Mesothelial cell of epicardium (in vitro differentiated cells): ENCODE measurements around the gene SGK1. TPM values are rescaled to one million over a fixed set of nuclear protein-coding genes. Genes with fewer than 3 reads are reported as not detected.

Experiments used
- DNase-seq, 2 experiments: peaks; one replicate each; pipeline ENCODE4 v3.0.0; 2021; ENCODE audit warnings: low spot score in 2 of 2; ENCODE audit not compliant: unreplicated experiment in 2 of 2
- H3K27ac Mint-ChIP-seq: 2 replicates; pipeline ENCODE4 v1.8.0; 2021; ENCODE audit warnings: mixed read lengths
- H3K27me3 Mint-ChIP-seq: 2 replicates; pipeline ENCODE4 v1.8.0; 2021; ENCODE audit warnings: low read depth, mixed read lengths
- H3K36me3 Mint-ChIP-seq: 2 replicates; pipeline ENCODE4 v1.8.0; 2021; ENCODE audit warnings: mixed read lengths
- H3K4me1 Mint-ChIP-seq: 2 replicates; pipeline ENCODE4 v1.8.0; 2021; ENCODE audit warnings: mixed read lengths
- H3K4me3 Mint-ChIP-seq: 2 replicates; pipeline ENCODE4 v1.8.0; 2021; ENCODE audit warnings: mild to moderate bottlenecking, moderate library complexity, mixed read lengths
- H3K9me3 Mint-ChIP-seq: 2 replicates; pipeline ENCODE4 v1.8.0; 2021; ENCODE audit warnings: mixed read lengths
- CTCF ChIP-seq: fragments of 200-600 bp; sonication (generic); IDR thresholded peaks from one replicate; pipeline ENCODE4 v1.5.0; 2021; ENCODE audit warnings: antibody characterized with exemption; ENCODE audit not compliant: unreplicated experiment
- total RNA-seq: library from RNA; stranded (reverse); gene quantifications from 3 replicates; pipeline ENCODE4 v1.2.1, GENCODE V29; 2021

Gene SGK1
- total RNA-seq, 1 donor from 2014 or later = 44.5 TPM

GRCh38 chr6:134233180-134233955 is 84.5 kb downstream of the SGK1 start:
- Mint-ChIP-seq H3K27me3 (no peaks in the 10 kb centered on the region), H3K4me1 (peaks cover 4% of the 10 kb centered on the region)
- TF ChIP-seq CTCF = no peak

DNA sequence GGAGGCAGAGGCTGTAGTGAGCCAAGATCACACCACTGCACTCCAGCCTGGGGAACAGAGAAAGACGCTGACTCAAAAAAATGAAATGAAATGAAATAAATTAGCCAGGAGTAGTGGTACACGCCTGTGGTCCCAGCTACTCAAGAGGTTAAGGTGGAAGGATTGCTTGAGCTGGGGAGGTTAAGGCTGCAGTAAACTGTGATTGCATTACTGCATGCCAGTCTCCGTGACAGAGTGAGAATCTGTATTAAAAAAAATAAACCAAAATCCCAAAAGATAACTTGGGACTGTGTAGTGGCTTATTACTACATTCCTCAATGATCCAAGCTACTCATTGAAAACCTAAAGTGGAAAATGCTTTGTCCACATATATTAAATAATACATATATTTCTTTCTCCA is 87.0 kb downstream of the SGK1 start:
- H3K27me3 Mint-ChIP-seq = no peaks in the 10 kb centered on the region
- H3K27ac Mint-ChIP-seq = no peak overlapping the region
- no peaks in the 10 kb centered on the region for H3K4me1 Mint-ChIP-seq
- no peaks in the 10 kb centered on the region for H3K36me3 Mint-ChIP-seq
- no peak for TF ChIP-seq CTCF
- H3K9me3 Mint-ChIP-seq = no peaks in the 10 kb centered on the region
- no peak overlapping the region for H3K4me3 Mint-ChIP-seq
- no peak for DNase-seq

More at GRCh38 chr6:134233180-134233955, 84.5 kb downstream of the SGK1 start:
- no peak for DNase-seq
- Mint-ChIP-seq H3K27ac (no peak overlapping the region), H3K36me3 (no peaks in the 10 kb centered on the region), H3K9me3 (no peaks in the 10 kb centered on the region), H3K4me3 (no peak overlapping the region)

DNA sequence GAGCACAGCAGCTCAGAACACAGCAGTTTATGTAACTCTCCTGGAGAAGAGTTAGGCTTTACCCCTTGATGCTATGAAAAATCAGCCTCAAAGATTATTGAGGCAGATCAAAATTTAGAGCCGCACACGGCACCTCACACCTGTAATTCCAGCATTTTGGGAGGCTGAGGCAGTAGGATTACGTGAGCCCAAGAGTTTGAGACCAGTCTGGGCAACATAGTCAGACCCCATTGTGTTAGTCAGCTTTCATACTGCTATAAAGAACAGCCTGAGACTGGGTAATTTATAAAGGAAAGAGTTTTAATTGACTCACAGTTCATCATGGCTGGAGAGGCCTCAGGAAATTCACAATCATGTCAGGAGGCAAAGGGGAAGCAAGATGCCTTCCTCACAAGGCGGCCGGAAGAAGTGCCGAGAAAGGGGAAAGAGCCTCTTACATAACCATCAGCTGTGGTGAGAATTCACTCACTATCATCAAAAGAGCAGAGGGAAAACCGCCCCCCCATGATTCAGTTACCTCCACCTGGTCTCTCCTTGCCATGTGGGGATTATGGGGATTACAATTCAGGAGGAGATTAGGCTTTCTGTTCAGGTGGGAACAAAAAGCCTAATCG is 87.7 kb downstream of the SGK1 start:
- no peak for TF ChIP-seq CTCF
- Mint-ChIP-seq H3K4me3 (no peak overlapping the region), H3K4me1 (no peaks in the 10 kb centered on the region), H3K9me3 (no peaks in the 10 kb centered on the region), H3K36me3 (no peaks in the 10 kb centered on the region), H3K27ac (no peak overlapping the region), H3K27me3 (no peaks in the 10 kb centered on the region)
- DNase-seq = no peak

- Mint-ChIP-seq H3K36me3 (no peaks in the 10 kb centered on the region), H3K4me3 (no peak overlapping the region), H3K9me3 (no peaks in the 10 kb centered on the region), H3K27me3 (no peaks in the 10 kb centered on the region), H3K27ac (no peak overlapping the region), H3K4me1 (no peaks in the 10 kb centered on the region)
- DNase-seq = no peak
- TF ChIP-seq CTCF = no peak
Measured at GRCh38 chr6:134229520-134229919, 88.4 kb downstream of the SGK1 start.

DNA sequence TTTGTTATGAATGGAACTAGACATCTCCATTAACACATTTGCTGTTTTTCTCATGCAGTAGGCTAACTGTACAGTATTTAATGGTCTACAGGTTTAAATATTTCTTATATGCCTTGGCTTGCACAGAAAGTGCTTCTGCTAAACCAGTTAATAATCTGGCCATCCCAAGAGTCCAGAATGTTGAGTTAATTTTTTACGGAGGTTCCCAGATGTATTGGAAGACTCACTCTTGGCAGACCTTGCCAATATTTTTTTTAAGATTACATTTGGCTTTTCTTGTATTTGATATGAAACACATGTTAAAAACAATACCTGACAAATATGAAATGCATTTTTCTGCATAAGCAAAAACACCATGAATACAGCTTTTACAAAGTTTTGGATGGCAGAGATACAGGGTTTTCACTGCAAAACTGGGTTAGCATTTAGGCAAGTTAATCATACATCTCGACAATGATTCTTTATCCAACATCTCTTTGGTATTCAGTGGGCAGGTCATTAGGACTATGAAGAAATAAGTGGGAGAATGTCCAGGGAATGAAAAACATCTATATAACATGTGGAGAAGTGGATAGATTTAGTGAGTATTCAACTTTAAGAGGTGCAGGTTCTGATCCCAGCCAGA is 94.0 kb downstream of the SGK1 start:
- no peaks in the 10 kb centered on the region for H3K27me3 Mint-ChIP-seq
- H3K4me3 Mint-ChIP-seq = no peak overlapping the region
- H3K9me3 Mint-ChIP-seq = no peaks in the 10 kb centered on the region
- no peak for DNase-seq
- H3K36me3 Mint-ChIP-seq = no peaks in the 10 kb centered on the region
- H3K4me1 Mint-ChIP-seq = peaks cover 11% of the 10 kb centered on the region
- H3K27ac Mint-ChIP-seq = no peak overlapping the region
- TF ChIP-seq CTCF = no peak
